ENCODE data around the gene AIFM3.
"Not testable (repeated sequence)": the region's sequence is repeated elsewhere in the genome, so short reads cannot be mapped to it uniquely, and the experiment has no call there.

Gene AIFM3

DNA sequence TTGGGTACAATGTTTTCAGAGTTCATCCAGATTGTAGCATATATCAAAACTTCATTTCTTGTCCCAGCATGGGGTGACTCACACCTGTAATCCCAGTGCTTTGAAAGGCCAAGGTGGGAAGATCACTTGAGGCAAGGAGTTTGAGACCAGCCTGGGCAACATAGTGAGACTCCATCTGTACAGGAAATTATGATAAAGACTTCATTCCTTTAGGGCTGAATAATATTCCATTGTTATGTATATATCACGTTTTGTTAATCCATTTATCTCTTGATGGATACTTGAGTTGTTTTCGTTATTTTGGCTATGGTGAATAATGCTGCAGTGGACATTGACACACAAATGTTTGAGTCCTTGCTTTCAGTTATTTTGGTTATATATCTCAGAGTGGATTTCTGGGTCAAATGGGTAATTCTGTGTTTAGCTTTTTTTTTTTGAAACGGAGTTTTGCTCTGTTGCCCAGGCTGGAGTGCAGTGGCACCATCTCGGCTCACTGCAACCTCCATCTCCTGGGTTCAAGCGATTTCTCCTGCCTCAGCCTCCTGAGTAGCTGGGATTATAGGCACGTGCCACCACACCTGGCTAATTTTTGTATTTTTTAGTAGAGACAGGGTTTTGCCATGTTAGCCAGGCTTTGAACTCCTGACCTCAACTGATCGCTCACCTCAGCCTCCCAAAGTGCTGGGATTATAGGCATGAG, 24.7 kb upstream of the AIFM3 start:
- not testable (repeated sequence) for DNase-seq

DNA sequence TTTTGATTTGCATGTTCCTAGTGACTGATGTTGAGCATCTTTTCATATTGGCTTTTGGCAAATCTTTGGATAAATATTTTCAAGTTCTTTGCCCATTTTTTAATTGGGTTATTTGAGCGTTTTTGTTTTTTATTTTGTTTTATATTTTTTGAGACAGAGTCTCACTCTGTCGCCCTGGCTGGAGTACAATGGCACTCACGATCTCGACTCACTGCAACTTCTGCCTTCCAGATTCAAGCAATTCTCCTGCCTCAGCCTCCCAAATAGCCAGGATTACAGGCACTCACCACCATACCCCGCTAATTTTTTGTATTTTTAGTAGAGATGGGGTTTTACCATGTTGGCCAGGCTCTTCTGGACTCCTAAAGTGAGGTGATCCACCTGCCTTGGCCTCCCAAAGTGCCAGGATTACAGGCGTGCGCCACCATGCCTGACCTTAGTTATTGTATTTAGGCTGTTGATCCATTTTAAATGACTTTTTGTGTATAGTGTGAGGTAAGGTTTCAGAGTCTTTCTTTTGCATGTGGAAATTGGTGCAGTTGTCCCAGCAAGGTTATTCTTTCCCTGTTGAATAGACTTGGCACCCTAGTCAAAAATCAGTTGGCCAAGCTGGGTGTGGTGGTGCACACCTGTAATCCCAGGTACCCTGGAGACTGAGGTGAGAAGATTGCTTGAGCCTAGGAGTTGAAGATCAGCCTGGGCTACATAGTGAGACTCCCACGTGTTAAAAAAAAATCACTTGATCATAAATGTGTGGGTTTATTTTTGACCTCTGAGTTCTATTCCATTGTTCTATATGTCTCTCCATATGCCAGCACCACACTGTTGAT, 23.7 kb upstream of the AIFM3 start:
- DNase-seq, result no peak

DNA sequence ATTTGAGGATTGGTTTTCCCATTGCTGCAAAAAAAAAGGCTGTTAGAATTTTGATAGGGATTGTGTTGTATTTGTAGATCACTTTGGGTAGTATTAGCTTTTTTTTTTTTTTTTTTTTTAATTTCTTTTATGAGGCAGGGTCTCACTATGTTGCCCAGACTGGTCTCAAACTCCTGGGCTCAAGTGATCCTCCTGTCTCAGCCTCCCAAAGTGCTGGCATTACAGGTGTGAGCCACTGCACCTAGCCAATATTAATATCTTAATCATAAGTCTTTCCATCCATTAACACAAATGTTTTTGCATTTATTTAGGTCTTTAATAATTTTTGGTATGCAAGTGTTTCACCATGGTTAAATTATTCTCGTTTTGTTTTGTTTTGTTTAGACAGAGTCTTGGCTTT, 23.0 kb upstream of the AIFM3 start:
- no peak for DNase-seq

DNA sequence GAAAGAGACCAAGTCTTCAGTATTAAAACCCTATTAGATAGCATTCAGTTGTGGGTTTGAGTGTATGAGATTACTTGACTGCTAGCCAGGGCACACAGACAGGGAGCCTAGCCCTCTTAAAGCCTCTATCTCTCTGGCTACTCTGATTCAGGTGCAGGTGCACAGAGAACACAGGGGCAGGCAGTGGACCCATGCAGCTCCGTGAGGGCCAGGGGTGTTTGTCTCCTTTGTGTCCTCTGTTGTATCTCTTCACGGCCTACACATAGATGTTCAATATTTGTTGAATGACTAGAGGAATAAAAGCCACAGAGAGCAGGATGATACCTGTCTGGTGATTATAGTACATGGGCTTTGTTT, 21.5 kb upstream of the AIFM3 start:
- no peak for DNase-seq

DNA sequence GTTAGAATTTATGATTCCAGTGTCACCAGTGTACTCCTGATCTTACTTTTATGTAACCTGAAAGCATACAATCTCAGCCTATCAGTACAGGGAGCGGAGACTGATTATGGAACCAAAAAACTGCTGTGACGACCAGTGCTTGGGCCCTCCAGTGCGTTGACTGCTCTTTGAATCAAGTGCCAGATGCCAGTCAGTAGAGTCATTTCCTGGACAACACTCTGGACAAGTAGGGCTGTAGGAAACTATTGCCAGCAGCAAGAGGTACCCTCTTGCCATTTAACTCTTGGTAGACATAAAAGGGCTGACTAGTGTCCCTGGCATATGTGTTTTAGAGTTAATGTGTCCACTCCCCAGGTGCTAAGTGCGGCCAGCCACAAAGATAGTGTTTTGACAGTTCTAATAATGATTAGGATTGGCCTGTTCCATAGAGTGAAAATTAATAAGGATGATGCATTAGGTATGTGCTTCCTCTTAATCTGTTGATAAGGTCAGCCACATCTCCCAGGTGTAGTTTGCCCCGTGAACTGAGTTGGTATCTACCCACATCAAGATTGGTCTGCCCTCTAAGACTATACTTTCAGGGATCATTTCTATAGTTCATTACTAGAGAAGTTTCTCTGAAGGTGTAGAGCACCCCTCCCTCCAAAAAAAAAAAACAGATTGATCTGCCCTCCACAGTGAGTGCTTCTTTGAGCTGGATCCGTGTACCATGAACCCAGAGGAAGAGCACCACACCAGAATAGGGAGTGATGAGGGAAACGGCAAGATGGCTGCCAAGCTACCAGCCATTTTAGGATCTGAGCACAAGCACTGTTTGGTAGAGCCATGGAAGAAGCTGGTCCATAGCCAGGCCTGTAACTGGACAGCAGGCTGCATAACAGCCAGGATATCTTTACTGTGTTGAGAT, 20.7 kb upstream of the AIFM3 start:
- DNase-seq, result no peak

DNA sequence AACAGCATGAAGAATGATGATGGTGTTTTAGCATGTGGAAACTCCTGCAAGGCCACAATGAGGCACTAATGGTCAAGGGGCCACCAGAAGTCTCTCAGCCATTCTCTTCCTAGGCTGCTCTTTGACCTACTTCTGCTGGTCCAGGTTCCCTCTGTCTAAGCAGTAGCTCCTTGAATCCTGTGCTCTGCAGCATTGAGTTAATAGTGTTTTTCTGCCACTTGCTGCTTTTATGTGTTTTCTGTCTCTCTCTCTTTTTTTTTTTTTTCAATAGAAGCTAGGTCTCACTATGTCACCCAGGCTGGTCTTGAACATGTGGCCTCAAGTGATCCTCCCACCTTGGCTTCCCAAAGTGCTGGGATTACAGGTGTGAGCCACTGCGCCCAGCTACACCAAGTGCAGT, 20.1 kb upstream of the AIFM3 start:
- no peak for DNase-seq

DNA sequence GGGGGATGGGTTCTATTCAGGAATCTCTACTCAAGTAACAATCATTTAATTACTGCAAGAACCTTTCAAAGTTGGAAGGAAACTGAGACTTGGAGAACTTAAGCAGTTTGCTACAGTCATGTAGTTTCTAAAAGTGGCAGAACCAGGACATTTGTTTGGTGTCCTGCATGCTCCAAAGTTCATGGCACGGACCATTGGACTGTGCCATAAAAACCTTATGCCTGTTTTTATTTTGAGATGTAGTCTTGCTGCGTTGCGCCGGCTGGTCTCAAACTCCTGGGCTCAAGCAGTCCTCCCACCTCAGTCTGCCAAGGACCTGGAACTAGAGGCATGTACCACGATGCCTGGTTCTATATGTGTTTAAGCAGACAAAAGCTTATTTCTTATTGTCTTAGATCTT, 18.6 kb upstream of the AIFM3 start:
- no peak for DNase-seq

DNA sequence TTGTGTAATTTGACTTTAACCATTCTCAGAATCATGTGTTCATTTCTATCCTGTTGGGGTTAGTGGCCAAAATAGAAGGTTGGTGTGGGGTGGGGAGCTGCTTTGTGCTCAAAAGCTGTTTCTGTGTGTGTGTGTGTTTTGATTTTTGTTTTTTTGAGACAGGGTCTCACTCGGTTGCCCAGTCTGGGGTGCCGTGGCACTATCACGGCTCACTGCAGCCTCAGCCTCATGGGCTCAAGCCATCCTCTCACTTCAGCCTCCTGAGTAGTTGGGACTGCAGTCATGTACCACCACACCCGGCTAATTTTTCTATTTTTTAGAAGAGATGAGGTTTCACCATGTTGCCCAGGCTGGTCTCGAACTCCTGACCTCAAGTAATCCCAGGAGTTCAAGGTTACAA, 18.1 kb upstream of the AIFM3 start:
- no peak for DNase-seq

DNA sequence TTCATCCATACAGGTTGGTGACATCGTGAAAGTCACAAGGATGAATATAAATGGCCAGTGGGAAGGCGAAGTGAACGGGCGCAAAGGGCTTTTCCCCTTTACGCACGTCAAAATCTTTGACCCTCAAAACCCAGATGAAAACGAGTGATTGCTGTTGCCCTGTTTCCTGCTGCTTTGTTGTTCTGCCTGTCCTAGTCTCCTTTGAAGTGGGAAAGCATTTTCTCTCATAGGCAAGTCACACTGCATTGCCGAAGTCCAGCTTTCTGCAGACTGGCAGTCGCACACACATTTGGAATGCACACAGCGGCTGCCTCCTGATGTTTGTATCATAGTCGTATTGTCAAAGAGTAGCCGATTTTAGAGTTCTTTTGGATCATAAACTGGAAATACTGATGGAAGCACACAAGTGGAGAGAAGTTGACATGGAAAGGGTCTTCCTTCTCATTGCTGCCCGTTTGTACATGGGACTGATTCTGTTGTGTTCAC, 17.3 kb upstream of the AIFM3 start:
- DNase-seq, result no peak

DNA sequence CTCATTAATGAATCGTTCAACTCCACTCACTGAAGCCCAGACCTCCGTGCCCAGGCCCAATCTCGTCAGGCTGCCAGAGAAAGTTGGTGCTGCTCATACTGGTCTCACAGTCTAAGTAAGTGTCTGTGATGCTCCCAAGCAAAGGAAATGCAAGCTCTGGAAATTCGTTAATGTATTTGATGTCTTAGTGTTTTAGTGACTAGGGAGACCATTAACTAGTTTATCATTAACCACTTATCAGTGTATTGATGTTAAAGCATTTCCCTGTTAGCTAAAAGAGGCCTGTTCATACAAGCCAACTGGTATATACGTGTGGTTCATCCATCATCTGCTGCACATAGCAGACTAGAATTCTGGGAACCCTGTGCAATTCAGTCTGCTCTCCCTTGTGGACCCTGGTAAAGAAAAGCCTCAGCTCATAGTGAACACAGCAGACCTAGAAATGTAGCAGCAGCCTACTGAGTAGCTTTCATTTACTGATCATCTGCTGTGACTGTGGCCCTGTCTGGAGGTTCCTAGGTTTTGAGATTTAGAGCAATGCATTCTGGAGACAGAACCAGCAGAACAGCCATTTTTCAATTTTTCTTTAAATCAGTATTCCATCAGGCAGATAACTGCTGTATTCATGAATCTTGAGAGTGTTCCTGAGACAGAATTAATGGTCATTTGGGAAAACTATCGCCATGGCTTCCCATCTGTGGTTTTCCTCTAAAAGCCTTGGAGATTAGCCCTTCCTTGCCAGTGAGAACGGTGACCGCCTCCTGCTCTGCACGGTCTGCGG, 15.7 kb upstream of the AIFM3 start:
- DNase-seq, result no peak

DNA sequence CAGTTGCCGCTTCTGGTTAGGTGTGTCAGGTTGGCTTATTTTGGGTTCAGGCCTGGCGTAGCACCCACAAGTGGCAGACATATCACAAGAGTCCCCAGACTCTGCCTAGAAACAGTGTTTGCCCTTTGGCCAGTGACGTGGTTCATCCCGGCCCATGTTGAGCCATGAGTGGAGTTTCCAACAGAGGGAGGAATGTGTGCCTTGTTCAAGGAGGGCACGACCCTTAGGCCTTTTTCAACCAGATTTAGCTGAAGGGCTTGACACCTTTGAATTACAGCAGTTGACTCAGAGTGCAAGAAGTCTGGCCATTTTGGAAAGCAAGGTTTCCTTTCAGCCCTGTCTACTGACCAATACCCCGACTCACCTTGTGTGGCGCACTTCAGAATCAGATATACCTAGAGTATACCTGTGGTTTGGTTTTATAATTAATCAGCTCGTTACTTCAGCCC, 15.1 kb upstream of the AIFM3 start:
- no peak for DNase-seq

DNA sequence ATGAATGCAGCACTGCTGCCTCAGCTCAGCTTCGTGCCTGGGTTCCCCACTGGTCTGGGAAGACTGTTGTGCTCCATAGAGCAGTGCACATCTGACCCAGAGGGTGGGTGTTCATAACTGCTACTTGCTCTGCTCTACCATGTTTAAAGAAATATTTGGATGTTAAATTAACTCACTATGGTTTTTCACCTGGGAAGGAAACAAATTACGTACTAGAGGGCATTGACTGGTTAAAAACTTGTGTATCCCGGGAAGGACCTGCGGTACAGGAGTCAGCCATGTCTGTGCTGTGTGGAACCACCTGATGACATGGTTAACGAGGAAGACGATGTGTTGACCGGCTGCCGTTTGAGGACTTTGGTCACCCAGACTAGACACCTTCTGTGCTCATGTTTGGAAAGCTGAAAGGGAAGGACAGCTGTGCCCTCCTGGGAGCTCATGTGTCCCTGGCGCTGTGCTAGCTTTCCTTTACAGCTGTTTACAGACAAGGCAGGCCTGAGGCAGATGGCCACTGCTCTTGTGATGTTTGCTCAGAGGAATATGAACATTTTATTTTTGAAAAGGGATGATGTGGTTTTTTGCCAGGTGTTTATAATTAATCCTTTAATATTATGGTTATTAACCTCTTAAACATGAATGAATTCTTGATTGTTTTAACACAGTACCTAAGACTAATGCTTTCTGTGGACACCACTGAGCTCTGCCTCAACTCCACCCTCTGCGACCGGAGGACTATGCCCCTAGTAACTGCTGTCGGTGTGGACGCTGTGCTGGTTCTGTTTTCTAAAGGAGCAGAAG, 14.3 kb upstream of the AIFM3 start:
- no peak for DNase-seq

DNA sequence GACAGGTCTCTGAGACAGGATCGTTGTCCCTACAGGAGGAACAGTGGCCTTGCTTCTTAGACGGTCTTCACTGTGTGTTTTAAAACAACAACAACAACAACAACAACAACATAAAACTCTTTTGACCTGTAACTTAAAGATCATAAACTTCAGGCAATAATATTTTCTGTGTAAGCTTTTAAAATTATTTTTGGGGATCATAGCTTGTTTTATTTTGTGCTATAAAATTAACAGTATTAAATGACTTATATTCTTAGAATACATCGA, 13.8 kb upstream of the AIFM3 start:
- no peak for DNase-seq

DNA sequence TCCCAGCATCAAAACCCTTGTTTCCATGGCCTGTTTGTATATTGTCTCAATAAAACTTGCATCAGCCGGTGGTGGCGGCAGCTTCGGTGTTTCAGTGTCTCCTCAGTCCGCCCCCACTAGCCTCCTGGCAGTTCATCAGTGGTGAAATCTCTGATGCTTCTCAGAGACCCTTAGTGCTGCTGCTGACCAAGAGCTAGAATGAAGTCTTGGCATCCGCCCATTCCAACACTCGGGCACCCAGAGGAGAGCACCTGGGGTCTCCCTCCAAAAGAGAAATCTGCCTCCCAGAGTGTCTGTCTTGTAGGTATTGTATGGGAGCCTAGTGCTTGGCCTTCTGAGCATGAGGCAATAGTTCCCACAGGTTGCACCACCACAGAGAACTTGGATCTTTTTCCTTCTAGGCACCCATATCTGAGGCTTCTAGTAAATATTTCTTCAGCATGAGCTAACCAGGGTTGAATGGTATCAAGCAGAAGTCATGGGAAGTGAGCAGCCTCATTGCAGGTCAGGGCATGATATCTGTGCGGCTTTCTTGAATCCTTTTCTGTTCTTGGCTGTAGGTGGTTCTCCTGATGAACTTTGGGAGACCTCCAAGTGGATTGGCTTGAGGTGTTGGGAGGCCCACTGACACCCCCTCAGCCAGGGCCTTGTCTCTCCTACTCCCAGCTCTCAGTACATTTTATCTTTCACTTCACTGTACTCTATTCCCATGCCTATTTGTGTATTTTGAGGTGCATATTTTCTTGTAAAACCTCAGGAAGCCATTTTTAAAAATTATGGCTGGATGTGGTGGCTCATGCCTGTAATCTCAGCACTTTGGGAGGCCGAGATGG, 13.2 kb upstream of the AIFM3 start:
- DNase-seq, result no peak

DNA sequence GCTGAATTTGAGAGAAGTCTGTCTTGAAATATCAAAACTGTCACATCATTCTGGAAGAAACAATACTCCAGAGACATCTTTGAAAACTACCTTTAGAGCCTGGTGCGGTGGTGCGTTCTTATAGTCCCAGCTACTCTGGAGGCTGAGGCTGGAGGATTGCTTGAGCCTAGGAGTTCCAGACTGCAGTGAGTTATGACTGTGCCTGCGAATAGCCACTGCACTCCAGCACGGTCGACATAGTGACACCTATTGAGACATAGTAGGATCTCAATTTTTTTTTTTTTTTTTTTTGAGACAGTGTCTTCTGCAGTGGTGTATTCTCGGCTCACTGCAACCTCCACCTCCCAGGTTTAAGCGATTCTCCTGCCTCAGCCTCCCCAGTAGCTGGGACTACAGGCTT, 11.5 kb upstream of the AIFM3 start:
- DNase-seq, result no peak

DNA sequence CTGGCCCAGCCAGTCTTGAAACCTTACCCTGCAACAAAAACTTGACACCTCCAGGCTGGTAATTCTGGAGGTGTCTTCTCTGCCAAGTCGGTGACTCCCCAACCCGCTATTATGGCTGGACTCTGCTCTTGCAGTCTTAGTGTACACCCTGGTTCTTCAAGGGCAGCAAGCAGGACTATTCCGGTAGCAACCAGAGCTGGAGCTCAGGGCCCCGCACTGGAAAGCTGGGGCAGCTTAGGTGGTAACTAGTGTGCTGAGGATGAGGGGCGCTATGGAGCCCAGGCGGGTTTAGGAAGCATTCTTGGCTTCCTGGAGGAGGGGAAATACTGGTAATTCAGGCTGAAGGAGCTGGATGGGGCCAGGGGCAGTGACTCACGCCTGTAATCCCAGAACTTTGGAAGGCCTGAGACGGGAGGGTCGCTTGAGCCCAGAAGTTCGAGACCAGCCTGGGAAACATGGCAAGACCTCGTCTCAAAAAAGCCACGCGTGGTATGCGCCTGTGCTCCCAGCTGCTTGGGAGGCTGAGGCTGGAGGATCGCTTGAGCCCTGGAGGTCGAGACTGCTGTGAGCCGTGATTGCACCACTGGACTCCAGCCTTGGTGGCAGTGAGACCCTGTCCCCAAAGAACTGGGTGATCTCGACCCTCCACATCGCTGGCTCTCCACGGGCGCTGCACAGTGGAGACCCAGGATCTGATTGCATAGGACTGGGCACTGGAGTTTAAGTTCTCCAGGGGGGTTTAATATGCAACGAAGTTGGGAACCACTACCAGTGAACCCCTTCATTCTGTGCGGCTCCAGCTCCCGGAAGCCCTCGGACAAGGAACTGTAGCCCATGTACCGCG, 10.6 kb upstream of the AIFM3 start:
- DNase-seq, result no peak

DNA sequence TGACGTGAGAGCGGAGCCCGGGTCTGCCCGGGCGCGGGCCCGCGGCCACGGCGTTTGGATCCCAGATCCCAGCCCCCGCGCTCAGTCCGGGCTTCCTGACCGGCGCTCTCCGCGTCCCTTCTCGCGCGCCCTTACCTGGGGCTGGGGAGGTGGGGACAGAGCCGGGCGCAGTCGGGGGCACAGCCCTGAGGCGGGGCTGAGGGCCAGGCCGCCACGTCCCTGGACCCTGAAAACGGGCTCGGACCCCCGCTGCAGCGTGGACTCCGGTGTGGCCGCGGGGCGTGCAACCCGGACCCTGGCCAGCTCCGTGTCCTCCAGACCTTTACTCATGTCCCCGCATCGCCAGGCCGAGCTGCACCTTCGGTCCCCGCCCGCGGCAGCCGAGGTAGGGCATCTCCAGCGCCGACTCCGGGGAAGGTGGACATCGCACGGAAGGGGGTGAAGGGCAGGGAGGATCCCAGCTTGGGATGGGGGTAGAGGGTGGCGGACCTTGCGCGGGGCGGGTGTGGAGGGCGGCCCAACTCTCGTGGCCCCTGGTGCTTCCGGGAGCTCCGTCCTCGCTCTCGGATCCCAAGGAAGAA, 9.9 kb upstream of the AIFM3 start:
- no peak for DNase-seq

DNA sequence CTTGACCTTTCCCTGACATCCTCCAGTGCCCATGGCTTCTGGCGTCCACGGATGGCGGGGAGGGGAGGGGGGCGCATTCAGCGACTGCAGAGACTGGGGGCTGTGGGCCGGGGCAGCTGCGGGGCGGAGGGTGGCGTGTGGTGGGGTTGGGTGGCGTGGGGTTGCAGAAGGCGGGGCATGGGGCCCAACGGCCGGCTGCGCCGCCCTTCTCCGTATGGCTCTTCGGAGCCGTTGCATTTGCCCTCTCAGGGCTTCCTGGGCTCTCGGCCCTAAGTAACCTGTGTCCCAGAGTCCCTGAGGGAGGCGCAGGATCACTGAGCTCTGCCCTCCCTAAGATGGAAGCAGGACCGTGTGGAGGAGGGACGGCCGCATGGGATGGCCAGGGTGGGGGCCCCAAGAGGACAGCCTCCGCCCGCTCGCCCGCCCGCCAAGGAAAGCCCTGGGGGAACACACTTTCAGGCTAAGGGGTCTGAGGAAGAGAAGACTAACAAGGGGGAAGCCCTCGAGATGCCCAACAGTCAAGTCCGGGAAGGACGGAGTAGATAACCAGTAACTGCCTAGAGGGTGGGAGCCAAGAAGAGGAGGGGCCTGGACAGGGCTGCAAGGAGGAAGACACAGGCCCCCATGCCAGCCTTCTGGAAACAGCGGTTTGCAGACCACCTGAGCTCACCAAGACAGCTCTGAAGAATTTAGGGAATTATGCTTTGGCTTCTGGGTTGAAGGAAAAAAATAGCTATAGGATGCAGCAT, 9.2 kb upstream of the AIFM3 start:
- no peak for DNase-seq
